GM21576 (cell line): ENCODE measurements around the gene GABRG3.

Experiments
- ATAC-seq: cut with Tn5 transposase; IDR thresholded peaks from one replicate; pipeline ENCODE4 v1.9.1; 2021; ENCODE audit warnings: mild to moderate bottlenecking, moderate library complexity; ENCODE audit not compliant: unreplicated experiment

GABRG3 gene

DNA sequence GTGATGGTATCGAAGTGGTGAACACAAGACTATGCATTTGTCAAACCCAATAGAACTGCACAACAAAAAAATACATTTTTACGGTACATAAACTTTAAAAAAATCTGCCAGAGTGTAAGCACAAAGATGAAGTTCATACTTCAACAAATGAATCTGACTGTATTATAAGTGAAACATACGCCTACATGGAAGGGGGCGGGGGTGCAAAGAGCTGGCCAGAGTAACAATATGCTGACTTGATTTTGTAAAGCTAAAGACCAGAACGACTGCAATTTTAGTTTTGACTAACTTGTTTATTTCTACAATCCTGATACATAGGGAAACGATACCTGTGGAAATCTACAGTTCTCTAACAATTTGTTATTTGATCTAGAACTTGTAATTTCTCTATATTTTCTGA lies 426.0 kb downstream of the GABRG3 start:
- ATAC-seq = no peak

DNA sequence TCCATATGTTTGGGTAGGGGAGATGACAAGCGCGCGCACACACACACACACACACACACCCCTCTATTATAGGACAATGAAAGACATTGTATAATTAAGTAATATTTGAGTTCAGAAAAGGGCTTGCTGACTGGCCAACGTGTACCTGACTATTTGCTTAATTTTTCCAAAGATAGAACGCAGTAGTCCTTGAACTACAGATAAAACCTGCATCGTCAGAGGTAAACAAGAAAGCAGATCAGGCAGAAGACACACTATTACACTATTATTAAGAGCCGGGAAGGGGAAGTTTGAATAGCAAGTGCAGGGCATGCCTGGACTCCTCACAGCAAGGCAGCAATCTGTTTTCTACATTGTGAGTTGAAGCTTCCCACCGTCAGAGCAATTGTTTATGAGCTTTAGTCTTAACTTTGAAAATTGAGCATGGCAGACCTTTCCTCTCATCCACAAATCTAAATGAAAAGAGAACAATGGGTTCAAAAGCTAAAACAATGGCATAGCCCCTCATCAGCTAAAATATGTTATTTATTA lies 427.7 kb downstream of the GABRG3 start:
- ATAC-seq = no peak

DNA sequence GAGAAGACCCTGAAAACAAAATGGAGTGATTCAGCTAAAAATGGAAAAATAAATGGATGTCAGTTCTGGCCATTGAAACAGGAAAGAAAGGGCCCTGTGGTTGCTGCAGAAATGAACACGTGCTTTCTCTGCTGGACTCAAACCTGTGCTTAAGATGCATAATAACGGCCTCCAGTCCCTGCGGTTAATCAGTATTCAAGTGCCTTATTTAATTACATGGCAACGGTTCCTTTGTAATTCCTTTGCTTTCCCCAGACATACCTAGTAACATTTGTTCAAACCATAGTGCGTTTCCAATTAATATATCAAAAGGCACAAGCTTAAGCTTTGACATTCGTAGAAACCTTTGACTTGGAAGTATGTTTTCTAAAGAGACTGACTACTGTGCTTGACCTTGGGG lies 428.3 kb downstream of the GABRG3 start:
- no peak for ATAC-seq

DNA sequence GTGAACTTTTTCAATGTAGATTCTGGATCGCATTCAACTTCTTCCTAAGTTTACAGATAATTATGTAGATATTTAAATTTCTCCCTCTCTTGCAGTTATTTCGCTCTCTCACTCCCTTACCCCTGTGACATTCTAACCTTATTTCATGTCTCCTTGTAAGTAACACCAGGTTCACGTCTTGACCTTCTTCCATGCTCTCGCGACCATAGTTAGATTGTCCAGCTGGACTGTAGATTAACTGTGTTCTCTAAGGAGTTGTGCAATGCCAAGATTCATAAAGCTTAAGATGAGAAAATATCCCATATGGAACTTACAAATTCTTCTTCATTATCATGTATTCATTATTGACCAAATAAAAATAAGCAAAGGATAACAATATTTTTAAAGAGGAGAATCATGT lies 430.5 kb downstream of the GABRG3 start:
- no peak for ATAC-seq

DNA sequence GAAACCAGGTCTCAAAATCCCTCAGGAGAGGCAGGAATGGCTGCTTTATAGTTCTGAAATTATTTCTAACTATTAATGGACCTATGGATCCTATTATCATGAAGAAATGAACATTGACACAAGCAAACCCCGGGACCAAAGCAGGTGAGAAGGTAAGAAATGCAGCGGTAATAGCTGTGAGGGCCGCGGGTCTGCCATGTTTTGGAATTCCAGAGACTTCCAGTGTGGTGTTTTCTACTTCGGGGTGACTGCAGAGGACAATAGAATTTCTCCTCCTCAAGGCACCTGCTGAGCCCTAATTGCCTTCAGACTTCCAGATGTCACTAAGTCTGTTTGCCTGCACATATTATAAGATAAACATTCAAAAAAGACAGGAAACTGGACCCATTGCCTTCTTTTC lies 437.4 kb downstream of the GABRG3 start:
- no peak for ATAC-seq

DNA sequence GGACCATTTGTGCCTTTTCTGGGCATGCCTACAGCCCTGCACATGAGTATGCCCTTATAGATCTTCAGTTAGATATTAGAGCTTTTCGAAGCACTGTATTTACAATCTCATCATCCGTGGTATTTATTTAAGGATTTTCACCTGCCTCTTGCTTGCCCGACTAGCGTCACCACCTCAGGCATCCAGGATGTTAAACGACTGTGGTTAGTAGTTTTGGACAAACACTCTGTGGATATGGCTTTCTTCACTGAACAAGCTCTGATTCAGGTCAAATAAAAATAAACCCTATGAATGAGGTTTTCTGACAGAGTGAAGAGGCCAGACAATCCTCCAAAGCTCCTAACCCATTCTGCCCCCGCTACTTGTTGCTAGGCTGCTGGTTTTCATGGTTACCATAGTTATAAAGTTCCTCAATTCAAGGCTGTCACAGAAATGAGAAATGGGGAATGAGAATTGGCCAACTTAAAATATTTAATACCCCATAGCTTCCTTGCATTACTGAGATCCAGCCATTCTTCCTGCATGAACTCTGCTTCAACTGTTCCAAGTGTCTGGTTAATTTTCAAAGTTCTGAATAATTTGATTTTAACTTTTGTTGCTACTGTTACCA lies 440.1 kb downstream of the GABRG3 start:
- ATAC-seq = no peak

DNA sequence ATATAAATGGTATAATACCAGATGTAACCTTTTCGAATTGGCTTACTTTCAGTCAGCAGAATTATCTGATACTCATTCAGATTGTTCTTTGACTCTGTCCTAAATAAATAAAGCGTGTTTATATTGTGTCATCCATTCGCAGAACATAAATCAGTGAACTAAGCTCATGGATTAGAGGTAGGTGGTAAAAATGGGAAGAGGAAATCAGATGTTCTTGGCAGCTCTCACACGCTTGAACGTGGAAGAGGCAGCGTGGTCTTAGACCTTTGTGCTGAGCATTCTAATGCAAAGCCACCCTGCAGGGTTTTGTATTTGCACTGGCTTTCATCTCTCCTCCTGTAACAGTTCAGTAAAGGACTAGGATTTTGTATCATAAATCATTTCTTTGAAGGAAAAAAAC lies 441.4 kb downstream of the GABRG3 start:
- ATAC-seq = no peak

DNA sequence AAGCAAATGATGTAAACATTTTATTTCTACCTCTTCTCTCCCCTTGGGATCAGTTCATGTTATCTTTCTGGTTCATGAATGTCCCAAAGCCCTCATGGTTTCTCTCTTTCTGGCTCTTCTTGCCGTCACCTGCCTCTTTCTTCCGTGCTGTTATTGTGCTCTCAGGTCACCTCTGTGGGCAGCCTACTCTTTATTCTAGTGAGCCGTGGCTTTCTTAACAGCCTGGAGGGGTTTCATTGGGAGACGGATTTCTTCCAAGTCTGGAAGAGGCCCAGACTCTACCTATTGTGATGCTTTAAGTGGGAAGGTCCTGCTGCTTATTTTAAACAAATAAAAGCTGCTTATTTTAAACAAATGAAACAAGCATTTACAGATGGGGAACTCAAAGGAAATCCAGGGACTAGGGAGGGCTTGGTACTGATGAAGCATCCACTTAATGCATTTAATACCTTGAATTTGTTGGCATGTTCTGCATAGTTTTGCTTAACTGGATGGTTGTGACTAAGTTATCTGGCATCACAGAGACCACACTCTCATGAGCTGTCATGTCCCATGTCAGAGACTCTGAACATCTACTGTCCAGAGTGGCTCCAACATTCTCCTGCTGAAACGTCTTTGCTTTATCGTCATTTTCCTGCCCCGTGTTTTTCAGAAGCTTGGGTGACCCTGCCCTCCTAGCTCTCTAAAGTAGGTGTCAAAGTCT lies 443.3 kb downstream of the GABRG3 start:
- no peak for ATAC-seq

DNA sequence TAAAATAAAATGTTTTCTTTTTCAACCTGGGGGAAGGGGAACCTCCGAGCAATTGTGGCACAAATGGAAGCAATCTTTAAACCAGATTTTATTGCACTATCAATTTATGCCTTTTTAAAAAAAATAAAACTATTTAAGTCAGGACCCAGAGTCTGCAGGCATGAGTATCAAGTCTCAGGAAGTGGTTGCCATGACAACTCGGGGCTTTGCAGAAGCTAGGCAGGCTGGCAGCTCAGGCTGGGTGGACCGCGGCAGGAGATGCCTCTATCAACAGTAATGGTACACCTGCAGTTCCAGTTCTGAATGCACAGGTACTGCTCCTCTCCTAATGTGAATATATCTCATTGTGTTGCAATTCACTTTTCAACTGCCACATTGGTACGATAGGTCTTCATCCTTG lies 447.7 kb downstream of the GABRG3 start:
- ATAC-seq = no peak

DNA sequence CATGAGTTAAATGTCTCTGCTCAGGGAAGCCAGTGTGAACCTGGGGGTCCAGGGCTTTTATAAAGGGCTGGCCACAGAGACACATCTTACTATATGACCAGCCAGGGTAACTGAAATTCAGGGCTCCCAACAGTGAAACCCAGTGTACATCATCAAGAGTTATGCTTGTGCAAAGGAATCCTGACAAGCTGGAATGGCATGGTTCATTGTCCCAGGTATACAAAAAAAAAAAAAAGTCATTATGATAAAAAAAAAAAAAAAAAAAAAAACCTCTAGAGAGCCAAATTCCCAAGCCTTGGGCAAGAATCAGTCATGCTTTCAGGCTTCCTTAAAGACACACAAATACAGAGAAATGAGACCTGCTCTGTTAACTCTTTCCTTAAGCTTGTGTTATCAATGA lies 452.0 kb downstream of the GABRG3 start:
- no peak for ATAC-seq

DNA sequence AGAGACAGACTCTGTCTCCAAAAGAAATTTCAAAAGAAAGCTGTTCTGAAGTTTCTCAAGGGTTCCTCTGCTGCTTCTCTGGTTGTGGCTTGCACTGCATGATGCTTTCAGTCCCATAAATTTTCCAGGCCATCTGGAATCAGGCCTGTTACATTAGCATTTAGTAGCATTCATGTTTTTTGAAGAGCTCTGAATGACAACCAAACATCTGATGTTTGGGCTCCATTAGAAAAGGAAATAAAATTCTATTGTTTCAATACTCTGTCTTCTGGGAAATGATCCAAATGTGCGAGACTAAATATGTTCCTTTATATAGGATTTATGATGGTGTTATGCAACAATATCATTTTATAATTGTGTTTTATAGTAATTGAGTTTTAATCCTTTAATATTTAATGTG lies 455.8 kb downstream of the GABRG3 start:
- ATAC-seq = no peak

DNA sequence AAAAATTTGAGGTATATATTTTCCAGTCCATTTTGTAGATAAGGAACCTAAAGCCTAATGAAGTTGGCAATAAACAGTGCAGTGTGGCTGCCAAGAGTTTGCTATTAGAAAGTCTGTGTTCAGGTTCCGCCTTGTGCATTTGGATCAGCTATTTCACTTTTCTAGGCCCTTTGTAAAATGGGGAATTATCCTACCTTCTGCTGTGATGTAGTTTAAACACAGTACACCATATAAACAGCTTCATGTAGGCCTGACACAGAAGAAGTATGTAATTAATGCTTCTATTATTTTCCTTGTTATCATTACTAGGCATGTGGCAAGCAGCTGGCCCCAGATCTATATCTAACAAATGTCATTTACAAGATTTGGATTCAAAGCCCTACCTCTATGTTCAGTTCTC lies 456.3 kb downstream of the GABRG3 start:
- no peak for ATAC-seq

DNA sequence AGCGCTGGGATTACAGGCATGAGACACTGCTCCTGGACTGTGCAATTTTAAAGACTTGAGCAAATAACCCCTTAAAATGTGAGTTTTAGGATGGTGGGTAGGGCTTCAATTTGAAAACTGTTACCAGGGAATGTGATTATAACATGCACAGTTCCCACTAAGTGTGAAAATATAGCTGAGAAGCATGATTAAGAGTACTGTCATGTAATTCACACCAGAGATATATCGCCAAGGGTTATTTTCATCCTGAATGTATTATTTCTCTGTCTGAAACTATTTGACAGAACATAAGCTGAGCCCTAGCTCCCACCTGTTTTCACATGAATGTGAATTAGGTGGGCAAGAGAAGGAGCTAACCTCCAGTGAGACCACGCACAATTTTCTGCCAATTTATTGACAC lies 457.2 kb downstream of the GABRG3 start:
- ATAC-seq = no peak

DNA sequence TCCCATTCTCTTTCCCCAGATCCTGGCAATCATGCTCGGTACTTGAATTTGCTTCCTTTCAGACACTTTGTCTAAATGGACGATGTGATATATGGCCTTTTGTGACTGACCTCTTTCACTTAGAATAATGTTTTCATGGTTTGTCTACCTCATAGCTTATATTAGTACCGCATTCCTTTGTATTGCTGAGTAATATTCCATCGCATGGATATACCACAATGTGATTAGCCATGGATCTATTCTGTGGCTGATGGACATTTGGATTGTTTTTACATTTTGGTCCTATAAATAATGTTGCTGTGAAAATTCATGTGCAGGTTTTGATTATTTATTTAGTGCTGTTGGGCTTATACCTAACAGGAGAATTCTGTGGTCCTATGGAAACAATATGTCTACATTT lies 458.6 kb downstream of the GABRG3 start:
- ATAC-seq = no peak

DNA sequence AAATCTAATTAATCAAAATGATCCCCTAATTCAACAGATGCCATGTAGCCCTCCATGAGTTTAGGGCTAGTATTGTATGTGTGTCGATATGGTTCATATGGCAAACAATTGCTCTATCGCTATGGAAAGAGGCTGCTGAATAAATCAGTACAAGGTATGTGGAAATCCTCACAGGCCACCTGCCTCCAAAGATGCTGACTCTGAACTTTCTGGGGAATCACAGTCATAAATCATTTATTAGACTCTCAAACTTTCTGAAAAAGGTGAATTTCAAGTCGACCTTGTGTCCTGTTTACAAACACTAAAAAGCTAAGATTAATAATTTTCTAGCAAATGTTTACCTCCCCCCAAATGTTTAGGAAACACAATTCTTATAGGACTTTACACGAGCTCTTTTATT lies 462.6 kb downstream of the GABRG3 start:
- no peak for ATAC-seq

DNA sequence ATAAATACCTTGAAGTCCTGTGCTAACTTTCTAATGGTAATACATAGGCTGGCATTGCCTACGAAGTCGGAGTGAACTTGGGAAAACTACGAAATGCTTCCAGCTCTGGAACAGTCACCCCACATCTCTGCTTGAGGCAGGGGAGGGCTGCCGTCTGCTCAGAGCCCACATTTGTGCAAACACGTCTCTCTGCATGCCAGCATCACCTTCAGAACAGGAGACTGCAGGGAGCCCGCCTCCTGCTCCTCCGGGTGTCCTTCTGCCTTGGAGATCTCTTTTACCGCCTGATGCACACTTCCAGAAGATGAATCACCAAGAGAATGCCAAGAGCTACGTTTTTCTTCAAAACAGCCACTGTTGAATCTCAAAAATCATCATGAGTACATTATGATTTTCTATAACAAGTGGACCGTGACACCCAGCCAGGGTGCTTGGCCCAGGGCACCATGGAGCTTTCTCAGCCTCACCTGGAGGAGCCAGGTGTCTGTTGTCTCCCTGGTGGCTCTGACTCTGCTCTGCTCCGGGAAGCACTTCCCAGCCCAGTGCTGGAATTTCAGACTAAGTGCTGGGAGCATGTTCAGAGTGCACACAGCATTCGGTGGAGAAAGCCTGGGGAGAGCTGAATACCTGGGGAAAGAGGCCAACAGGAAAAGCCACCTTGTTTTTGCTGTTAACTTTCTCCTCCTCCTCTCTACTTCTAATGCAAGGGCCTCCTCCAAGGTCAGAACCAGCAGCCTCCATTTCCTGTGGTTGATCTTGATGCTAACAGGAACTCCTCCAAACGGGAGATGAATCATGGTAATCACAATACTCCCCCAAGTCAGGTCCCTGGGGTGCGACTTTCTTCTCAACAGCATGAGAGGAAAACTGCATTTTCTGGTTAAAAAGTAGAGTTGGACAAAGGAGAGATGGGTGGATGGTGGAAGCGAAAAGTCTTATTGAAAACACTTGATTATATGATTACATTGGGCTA lies 467.7 kb downstream of the GABRG3 start:
- ATAC-seq = no peak

DNA sequence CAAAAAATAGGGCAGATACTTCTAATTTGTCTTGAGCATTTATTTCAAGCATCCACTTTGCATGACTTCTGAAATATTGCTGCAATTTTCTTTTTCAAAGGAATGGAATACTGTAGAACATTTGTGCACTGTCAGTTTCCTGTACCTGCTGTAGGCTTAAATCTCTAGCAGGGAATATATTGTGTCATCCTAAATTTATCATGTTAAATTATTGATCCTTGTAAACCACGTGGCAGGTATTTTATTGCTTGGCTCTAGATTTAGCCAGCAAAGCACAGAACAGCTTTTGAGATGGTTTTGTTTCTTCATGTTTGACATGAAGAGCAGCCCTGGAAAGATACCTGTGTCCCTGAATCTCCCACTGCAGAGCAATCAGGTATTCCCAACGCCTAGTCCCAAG lies 470.1 kb downstream of the GABRG3 start:
- ATAC-seq = no peak

DNA sequence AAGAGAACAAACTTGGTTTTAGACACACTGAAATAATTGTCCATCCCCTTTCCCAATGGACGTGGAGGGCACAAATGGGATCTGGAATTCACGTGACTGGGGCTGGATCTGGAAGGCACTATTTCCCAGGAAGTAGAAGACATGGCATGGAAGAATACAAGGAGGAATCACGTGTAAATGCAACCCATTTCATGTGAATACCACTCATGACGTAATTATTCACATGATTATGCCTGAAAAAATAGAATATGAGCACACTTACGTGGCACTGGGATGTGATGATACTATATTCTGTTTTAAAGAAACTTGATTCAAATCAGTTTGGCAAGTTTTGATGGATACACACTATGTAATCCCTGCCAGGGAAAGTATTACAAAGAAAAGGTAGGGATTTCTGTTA lies 477.3 kb downstream of the GABRG3 start:
- no peak for ATAC-seq

DNA sequence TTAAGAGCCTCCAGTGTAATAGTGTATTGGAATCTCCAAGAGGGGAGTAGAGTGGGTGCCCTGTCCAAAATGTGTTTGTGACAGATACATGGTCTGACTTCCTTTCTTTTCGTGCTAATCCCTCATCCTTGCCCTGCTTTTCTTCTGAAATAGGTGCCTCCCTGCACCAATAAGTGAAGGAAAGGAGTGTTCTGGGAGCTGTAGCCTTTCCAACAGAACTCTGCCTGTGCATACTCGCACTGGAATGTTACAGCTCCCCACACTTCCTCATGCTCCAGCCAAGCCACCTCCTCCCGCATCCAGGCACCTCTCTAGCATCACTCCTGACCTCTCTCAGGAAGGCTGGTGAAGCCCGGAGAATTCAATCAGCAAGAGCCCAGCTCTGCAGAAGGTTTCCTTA lies 478.0 kb downstream of the GABRG3 start:
- ATAC-seq = no peak

DNA sequence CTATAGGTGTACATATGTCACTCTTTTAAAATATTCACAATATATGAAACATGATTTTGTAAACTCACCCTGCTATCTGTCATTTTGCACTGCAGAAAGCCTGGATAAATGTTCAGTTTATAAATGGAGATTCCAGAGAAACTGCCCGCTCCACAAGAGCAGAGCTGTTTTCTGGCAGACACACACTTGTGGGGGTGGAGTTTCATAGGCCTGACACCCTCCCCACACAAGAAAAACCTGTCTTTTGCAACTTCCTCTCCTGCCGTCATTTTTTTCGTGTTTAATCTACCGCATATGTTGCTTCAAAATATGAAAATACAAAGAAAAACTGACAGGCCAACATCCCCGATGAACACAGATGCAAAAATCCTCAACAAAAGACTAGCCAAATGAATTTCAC lies 479.0 kb downstream of the GABRG3 start:
- no peak for ATAC-seq

DNA sequence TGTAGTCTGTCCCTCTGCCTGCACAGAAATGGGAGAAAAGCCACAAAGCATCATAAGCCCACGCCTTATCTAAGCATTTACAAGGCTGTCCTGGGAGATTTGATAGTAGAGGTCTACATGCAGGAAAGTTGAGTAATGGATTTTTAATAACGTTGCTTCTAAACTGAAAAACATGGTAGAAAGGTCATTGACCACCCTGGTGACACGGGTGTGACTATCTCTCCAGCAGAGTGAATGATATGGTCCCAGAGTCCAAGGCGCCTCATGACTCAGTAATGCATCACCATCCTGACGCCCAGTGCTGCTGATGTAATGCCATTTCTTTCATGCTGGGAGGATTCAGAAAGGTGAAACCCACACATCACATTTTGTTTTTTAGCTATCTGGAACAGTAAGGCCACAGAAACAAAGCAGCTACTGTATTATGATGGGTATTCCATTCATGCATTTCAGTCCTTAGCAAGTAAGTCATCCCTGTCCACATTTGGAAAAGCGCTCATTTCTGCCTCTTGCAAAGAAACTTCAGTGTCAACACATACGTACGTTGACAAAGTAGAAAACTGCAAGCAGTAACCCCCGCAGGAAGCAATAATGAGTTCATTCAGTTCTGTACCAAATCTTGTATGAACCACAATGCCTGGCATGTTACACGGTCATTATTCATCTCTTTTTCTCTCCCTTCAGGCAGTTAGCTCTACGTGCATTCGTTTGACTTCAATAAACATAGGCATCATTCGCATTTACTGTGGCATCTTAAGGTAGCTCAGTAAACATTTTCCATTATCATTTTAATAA lies 483.5 kb downstream of the GABRG3 start:
- no peak for ATAC-seq
